ENCODE results near the gene ASTE1. TPM values are rescaled to one million over a fixed set of nuclear protein-coding genes. Genes with fewer than 3 reads are reported as not detected.

Gene ASTE1
- total and polyA plus RNA-seq, 2 of the 8 experiments (the other 6 are each of a cell fraction or from before 2014, with no cell fraction given), result 6.4 TPM; not detected in 1

DNA sequence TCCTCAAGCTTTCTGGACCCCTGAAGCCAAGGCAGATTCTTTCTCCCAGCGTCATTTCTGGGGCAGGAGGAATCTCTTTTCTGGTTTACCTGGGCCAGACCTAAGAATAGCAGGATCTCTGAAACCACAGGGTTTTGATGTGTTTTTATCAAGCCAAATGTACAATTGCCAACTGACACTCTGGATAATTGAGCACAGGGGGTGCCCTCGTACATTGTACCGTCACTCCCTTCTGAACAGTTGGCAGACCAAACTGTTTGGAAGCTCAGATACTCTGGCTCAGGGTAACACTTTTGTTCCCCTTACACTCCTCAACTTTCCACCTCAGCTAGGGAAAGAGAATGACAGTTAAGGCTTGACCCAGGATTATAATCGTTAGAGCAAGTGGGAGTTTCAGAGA is 49.9 kb downstream of the ASTE1 start:
- no peak overlapping the region for H4K5ac ChIP-seq (ENCODE audit: insufficient read length, low read depth, low read length)

More for the DNA sequence above, 49.9 kb downstream of the ASTE1 start:
- 88% methylated on average over 4 of the region's 4 CpGs; no CpG with 5 or more reads in 1 of the 2 experiments for WGBS, 2 experiments (ENCODE audit: extremely low coverage in 1 of 2, insufficient coverage in 1 of 2, insufficient read length in 1 of 2, insufficient replicate concordance in 2 of 2, low coverage in 1 of 2, low lambda C conversion rate in 2 of 2, missing lambda C conversion rate in 1 of 2)
- Histone ChIP-seq H4K91ac (replicated peaks; ENCODE audit: insufficient read length, low read length) (no peak overlapping the region), H3K23me2 (ENCODE audit: low read depth, low read length) (no peaks in the 10 kb centered on the region), H3K4me1 (replicated peaks in 1 of 4; ENCODE audit: control insufficient read depth in 3 of 4, insufficient read depth in 4 of 4, low read length in 3 of 4) (peaks cover 0 to 3% (median 2%) of the 10 kb centered on the region in 4 experiments; a peak in 3 of 7 replicates), H3K36me3 (ENCODE audit: control insufficient read depth in 2 of 4, insufficient read depth in 4 of 4, low read length in 3 of 4) (peaks cover 0 to 14% (median 1%) of the 10 kb centered on the region in 4 experiments; a peak in 3 of 8 replicates), H3K27me3 (replicated peaks in 1 of 4; ENCODE audit: control insufficient read depth in 3 of 4, extremely low read depth in 1 of 4, insufficient read depth in 3 of 4, low read length in 3 of 4) (no peaks in the 10 kb centered on the region), H2BK12ac (ENCODE audit: low read depth, low read length) (no peak overlapping the region), H2BK120ac (replicated peaks; ENCODE audit: low read depth, low read length) (no peak overlapping the region), H3K56ac (replicated peaks; ENCODE audit: insufficient read length, low read depth, low read length) (no peak overlapping the region), H3K79me1 (ENCODE audit: low read depth, low read length) (0 out of 2 replicates have a peak, but pooled peaks cover 2% of the 10 kb centered on the region), H4K20me1 (replicated peaks in 1 of 2; ENCODE audit: control insufficient read depth in 1 of 2, insufficient read depth in 2 of 2, low read length in 2 of 2) (peaks cover 0 to 2% of the 10 kb centered on the region in 2 experiments), H3K79me2 (ENCODE audit: control insufficient read depth in 1 of 2, insufficient read depth in 2 of 2, low read length in 2 of 2) (no peaks in the 10 kb centered on the region), H3K4me3 (ENCODE audit: extremely low read depth in 1 of 4, insufficient read depth in 2 of 4, low read depth in 3 of 4, low read length in 4 of 4) (no peak overlapping the region), H3K27ac (ENCODE audit: low read depth, low read length) (no peak overlapping the region), H2BK15ac (ENCODE audit: low read length) (no peak overlapping the region), H3K9ac (replicated peaks in 1 of 4; ENCODE audit: extremely low read depth in 1 of 4, low read depth in 3 of 4, low read length in 3 of 4) (no peak overlapping the region), H2BK20ac (ENCODE audit: low read length) (no peak overlapping the region), H3K9me3 (ENCODE audit: insufficient read depth in 2 of 2, low read depth in 1 of 2, low read length in 1 of 2) (no peaks in the 10 kb centered on the region), H3K4me2 (ENCODE audit: insufficient read depth in 1 of 2, low read depth in 2 of 2, low read length in 2 of 2) (no peak overlapping the region), H3K23ac (ENCODE audit: insufficient read length) (no peak overlapping the region), H3K14ac (ENCODE audit: insufficient read length) (no peak overlapping the region), H4K8ac (ENCODE audit: extremely low read depth, insufficient read depth, low read length) (no peak overlapping the region), H3K4ac (replicated peaks; ENCODE audit: insufficient read length, low read depth, low read length) (no peak overlapping the region), H2AFZ (ENCODE audit: low read length) (no peak overlapping the region), H3K18ac (ENCODE audit: extremely low read depth, low read length) (no peak overlapping the region), H2AK5ac (ENCODE audit: low read depth, low read length) (no peak overlapping the region), H2BK5ac (ENCODE audit: low read depth, low read length) (no peak overlapping the region)
- TF ChIP-seq KDM1A (IDR thresholded peaks at IDR 0.05; ENCODE audit: borderline replicate concordance, low read length) (no peak), ASH2L (IDR thresholded peaks at IDR 0.05; ENCODE audit: low read length) (no peak), POLR2AphosphoS5 (IDR thresholded peaks at IDR 0.05; ENCODE audit: low read depth, low read length) (no peak), NRF1 (IDR thresholded peaks at IDR 0.05; ENCODE audit: low read depth, low read length) (no peak), CEBPB (IDR thresholded peaks at IDR 0.05; ENCODE audit: low read depth, low read length) (no peak)
- DNase-seq (ENCODE audit: low read depth in 1 of 2, low spot score in 2 of 2), result no peak
- no peak for FAIRE-seq
- POLR2A ChIA-PET (ENCODE audit: partially characterized antibody), result no interaction called here
- CTCF ChIA-PET (ENCODE audit: partially characterized antibody), result no interaction called here
